Superior temporal gyrus (tissue), 1 donor: ENCODE data around the gene ITPKB.
"Not testable (repeated sequence)": the region's sequence is repeated elsewhere in the genome, so short reads cannot be mapped to it uniquely, and the experiment has no call there.

Experiments used
- DNase-seq: peaks from one replicate; pipeline ENCODE4 v3.0.0-alpha.2; 2016; ENCODE audit errors: extremely low spot score

ITPKB gene

DNA sequence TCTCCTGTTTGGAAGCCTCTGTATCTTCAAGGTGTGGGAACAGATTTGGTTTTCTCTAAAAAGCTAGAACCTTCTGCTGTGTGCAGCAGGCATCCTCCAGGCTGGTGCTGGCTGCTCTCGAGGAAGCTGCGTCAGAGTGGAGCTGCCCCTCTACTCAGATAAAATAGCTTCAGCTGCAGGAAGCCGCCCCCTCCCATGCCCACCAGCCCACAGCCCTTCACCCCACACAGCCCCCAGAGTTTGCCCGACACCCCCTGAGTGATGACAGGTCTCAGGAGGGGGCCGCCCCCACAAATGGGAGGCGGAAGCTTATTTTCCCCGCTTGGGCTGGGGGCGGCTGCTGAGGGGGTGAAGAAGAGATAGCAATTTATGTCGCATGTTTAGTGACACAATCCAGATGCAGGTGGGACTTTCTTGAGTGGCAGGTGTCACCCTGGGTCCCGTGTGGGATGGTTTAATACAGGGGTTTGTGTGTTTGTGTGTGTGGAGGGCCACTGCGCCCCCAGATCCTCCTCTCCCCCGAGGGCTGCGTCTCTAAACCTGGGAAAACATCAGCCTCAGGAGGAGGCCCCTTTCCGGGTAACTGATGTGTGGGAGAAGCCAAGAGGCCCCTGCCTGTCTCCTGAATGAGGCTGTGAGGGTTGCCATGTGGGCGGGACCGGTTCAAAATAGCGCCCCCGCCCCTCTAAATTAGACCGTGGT is 135.1 kb downstream of the ITPKB start:
- DNase-seq, result no peak

DNA sequence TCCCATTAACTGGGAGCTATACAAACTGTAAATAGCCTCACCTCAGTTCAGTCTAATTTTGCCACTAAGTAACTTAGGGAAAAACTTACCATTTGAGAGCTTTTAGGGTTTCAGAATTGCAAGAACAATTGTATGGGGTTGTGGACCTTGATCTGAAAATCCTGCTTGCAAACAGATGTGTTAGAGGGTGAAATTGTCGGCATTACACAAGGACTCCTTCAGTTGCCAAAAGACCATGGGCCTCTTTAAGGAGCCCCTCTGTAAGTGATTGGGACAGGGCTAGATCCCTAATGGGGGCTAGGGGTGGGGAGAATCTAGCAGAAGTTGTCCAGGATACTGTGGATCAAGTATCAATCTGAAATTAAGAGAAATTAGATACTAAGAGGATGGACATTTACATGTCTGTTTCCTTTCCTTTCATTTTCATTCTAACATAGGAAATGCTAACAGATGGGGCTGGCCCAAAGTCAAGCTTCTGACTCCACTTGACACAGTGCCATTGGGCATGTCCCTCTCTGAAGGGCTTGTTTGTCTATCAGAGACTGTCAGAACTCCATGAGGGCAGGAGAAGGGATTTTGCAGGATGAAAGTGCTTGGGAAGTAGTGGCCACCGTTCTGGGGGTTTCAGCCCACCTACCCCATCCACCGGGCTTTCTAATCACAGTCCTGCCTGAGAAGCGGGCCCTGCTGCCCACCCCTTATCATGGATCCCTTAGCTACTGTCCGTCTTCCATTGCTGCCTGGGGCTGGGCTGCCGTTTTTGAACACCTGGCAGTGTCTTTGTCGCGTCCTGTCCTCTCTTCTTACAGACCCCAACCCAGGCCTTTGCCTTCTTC is 135.8 kb downstream of the ITPKB start:
- peak; percentile 87 for DNase-seq

DNA sequence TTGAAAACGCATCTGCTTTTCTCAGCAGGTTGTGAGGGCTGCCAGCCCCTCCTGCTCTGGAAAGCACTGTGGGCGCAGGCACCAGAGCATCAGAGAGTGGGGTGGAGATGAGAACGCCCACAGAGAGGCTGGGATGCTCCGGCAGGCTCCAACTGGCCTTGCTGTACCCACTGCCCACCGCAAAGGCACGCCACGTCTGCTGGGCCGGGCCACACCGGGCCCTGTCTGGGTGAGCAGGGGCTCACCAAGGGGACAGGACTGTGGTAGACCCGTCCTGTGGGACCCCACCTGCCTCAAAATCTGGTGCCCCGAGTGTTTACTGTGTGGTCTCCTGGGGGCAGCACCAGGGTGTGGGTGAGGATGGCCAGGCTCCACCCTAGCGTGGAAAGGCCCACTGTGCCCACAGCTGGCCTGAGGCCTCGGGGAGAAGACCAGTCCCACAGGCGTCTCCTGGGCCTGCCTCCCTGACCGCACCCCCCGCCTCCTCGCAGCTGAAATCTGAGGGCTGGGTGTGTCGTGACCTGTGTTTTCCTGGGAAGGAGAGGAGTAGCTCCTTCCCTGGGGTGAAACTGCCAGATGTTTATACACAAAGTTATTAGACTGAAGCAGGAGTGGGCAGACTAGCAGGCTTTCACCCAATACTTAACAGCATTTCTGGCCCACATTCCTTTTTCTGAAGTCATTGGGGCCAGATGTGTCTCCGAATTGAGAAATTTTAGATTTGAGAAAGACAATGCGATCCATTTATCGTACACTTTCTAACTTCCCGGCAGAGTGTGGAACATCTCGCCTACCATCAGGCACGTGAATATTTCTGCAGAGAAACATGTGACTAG is 136.7 kb downstream of the ITPKB start:
- no peak for DNase-seq

DNA sequence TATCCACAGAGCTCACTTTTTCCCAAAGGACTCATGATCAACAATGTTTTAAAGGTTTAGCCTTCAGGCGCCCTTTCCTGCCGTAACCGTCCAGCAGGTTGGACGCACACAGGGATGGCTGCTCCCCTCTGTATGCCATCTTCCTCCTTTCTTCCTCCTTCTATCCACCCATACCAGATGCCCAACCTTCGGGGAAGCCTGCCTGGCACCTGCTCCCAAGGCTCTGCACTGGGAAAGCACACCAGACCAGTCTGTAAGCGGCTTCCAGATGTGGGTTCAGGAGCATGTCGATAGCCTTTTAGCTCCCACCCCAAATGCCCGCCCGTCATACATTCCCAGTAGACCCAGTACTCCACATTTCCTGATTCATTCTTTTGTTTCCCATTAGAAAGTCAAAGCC is 137.6 kb downstream of the ITPKB start:
- DNase-seq, result no peak

DNA sequence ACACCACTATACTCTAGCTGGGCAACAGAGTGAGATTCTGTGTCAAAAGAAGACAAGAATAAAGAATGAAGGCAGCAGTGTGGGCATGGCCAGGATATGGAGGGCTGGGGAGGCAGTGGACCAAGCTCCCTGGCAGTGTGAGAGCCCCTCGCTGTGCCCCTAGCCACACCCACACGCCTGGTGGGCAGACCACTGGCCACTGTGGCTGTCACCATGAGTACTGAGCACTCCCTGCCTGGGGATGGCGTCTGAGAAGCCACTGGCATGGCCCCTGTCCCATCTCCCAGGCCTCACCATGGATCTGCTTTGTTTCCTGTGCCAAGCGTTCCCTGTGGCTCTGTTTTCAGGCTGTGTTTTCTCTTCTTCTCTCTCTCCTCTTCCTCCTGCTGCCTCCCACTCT is 138.8 kb downstream of the ITPKB start:
- no peak for DNase-seq

DNA sequence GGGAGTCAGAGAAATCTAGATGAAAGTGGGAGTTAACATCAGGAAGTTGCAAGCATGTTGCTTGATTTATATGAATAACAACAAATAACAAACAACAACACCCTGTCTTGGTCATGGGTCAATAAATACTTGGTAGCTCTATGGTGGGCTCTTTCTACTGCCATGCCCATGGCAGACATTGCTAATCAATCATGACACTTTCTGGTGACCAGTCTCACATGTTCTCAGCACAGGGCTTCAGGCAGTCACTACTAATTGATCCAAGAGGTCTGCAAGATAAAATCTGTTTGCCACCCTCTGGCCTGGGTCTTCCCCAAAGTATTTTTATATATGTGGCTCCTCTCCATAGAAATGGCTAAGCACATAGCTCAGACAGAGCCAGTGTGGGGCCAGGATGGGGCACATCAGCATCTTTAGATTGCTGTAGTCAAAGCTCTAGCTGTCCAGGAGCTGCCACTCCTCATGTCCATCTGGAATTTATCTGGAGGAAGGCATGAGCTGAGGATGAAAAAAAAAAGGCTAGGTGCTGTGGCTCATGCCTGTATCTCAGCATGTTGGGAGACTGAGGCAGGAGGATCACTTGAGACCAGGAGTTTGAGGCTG is 139.3 kb downstream of the ITPKB start:
- no peak for DNase-seq

DNA sequence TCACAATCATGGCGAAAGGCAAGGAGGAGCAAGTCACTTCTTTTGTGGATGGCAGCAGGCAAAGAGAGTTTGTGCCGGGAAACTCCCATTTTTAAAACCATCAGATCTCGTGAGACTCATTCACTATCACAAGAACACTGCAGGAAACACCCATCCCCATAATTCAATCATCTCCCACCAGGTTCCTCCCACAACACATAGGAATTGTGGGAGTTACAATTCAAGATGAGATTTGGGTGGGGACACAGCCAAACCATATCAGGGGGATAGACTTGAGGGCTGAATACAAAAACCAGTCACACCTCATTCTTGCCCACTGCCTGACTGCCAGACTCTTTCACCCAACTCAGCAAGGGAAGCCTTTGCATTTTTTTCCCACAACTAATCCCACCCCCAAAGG is 140.1 kb downstream of the ITPKB start:
- not testable (repeated sequence) for DNase-seq

DNA sequence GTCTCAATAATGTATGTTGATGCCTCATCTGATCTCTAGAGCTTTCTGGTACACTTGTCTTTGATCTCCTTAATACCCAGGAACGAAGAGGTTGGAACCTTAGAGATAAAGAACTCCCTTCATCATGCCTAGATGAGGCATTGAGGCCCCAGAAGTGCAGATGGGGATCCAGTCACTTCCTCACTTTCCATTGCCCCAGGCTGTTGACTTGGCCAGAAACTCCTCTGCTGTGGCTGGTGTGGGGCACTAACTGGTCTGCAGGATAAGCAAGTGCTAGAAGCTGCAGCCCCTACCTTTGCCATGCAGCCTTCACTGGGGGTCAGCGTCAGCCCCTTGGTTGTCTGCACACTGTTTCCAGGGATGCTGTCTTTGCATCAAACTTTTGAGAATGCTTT is 140.6 kb downstream of the ITPKB start:
- no peak for DNase-seq

DNA sequence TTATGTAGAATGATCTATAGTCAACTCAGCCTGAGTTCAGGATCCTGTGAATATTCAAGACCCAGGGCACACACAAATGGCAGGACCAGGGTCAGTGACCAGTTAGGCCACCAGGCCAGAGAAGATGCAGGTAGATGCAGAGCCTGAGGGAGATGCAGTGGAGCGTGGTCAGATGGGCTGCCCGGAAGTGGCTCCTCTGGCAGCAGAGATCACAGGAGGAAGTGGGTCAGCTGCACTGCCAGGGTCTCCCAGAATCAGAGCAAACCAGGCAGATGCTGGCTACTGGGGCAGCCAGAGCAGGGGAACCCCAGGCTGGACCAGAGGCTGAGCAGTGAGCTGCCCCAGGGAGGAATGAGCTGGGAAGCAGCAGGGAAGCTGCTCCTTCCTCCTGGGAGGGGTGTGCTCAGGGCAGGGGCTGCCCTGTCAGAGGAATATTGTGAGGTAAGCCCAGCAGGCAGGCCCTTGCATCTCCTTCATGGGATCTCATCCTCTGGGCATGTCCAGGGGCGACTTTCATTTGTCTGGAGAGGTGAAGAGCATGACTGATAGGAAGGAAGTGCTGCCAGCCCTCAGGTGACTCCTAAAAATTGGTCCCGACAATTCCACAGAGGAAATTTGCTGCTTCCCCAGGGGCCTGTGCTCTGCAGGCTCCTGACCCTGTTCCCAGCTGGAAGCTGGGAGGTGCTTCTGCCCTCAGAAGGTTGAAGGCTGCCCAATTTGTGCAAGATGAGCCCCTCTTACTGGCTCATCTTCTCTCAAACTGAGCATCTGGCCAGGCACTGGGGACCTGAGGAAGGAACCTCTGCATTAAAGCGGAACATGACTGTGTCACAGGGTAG is 141.2 kb downstream of the ITPKB start:
- no peak for DNase-seq

DNA sequence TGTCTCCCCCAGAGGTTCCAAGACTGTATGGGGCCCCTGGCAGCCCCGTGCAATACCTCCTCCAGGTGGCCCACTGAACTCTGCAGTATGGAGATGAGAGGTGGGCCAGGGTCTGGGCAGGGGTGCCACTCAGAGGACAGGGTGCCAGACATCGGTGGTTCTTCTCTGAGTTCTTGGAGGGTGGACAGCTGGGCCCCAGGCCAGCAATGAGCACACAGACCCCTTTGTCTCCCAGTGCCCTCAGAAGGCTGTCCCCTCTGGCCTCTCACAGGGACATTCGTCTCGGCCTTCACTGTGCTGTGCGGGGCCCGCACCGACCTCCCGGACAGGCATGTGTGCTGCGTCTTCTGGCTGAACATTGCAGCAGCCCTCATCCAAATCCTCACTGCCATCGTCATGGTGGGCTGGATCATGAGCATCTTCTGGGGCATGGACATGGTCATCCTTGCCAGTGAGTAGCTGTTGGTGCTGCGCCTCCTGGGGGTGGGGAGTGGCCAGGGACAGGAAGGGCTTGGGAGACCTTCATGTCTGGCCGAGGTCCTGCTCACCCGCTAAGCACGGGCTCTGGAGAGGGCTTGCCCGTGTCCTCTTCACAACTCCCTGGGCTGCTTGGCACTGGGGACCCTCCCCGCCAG is 142.4 kb downstream of the ITPKB start:
- no peak for DNase-seq

DNA sequence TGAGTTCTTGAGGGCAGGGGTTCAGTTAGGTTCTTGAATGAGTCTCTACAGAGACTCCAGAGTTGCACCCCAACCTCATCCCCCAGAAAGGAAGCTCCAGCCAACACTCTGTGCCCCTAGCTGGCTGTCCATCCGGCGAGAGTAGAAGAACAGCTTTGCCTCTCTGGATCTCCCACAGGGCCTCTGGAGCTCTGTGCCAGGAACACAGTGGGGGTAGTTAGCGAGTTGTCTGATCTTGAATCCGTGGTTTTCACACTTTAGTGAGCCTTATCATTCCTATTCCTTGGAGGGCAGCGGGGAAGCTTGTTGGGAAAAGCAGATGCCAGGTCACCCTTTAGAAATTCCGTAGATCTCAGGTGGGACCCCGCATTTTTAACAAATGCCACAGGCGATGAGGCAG is 145.5 kb downstream of the ITPKB start:
- DNase-seq, result no peak

DNA sequence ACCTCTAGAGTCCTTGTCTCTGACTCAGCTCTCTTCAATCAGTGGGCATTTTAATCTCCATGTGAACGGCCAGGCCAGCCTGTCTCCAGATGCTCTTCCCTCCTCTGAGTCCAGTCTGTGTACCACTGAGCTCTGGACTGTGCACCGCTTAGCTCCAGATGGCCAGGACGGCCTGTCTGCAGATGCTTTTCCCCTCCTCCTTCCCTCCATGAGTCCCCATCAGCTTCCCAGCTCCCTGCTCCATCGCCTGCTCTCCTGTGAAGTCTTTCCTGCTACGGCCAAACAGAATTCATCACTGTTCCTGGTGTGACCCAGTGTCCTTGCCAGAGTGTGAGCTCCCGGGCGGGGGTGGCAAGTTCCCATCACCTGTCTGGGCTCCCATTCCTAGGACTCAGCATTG is 148.5 kb downstream of the ITPKB start:
- DNase-seq, result no peak

DNA sequence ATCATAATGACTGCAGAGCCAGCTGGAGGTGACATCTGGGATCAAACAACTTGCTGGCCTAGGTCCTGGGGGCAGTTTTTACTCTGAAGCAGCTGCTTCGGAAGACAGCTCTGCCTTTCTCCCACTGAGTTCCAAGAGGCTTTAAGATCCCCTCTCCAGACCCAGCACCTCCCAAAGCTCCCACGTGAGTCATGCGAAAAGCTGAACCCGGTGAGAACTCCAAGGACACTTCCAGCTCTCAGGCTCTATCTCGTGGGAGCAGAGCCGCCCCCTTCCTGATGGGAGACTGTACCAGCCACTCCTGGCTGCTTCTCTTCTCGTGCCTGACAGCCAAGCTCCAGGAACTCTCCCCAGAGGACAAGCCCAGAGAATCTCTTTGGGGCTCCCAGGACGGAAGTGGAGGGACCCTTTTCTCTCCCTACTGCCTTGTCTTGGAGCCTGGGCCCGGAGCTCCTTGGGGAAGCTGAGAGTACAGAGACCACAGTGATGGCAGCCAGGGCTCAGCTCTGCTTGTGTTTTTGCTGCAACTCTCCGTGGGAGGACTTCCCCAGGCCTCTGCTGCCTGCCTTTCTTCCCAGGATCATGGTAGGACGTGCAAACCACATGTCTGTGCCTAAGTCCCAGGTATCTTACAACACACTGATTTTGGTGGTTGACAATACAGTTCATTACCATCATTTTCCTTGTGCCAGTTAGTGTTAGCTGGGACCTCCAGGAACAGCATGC is 149.9 kb downstream of the ITPKB start:
- DNase-seq, result no peak

DNA sequence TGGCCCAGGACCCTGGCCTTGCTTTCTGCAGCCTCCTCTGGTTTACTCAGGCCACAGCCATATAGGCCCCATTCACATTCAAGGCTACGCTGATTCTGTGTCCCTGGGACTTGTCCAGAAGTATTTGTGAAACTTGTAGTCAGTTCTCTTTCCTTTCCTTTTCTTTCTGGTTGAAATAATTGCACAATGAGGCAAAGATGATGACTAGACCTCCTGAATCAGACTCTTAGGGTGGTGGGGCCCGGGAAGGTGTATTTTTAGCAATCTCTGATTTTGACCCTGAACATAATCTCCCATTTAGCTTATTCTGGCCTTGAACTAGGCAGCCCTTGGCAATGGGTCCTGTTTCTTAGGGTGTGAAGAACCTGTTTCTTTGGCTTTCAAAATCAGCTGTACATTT is 150.6 kb downstream of the ITPKB start:
- no peak for DNase-seq

DNA sequence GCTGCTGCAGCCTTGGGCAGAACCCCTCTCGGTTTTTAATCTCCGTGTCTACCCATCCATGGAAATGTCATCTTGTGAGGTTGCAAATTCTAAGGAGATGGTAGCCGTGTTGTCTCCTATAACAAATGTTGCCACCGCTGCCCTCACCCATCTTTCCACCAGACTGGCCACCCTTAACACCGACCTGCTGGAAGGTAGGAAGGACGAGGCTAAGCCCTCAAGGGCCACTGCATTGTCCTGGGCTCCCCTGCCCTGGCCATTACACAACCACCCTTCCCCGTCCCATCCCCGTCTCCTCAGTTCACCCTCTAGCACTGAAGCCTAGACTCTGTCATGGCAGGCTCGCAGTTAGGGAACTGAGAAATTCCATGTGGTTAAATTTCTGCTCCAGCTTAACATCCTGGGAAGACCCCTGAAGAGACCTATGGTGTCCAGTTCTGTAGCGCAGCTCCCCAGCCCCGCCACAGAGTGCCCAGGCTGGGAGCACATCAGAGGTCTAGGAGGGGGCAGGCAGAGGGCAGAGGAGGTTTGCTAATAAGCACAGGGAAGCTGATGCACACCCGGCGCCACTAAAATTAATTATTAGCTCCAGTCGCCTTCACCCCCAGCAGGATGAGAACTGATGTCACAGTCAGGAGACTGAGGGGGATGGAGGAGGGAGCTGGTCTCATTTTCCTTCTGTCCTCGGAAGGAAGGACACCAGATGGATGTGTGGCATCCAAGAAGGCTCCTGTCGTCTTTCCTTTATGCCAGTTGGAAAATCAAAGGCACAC is 152.2 kb downstream of the ITPKB start:
- DNase-seq, result no peak

DNA sequence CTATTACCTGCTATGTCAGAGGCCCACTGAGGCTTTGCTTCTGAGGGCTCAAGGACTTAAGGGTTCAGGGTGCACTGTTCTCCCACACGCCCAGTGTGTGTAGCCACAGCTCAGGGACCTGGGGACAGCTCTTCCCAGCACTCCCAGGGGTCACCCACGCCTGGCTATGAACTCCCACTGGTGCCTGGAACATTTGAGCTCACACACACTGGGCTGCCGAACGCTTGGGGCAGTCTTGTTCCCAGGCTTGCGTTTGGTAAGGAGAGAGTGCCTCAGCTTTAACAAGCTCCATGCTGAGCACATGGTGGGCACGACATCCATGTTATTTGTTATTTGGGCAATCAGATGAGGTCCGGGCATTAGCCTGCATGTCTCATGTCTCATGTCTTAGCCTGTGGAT is 153.0 kb downstream of the ITPKB start:
- no peak for DNase-seq

DNA sequence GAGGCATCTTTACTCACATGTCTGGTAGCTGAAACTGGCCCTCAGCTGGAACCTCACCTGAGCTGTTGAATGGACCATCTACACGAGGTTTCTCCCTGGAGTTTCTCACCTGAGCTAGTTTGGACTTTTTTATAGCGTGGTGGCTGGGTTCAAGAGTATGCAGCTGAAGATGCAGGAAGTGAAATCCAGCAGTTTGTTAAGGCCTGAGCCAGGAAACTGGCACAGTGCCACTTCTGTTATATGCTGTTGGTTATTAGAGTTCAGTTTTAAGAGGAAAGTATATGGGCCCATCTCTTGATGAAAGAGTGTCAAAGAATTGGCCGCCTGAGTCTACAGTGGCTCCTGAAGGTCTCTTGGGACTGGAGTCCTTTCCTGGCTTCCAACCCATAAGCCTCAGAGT is 154.9 kb downstream of the ITPKB start:
- DNase-seq, result no peak

DNA sequence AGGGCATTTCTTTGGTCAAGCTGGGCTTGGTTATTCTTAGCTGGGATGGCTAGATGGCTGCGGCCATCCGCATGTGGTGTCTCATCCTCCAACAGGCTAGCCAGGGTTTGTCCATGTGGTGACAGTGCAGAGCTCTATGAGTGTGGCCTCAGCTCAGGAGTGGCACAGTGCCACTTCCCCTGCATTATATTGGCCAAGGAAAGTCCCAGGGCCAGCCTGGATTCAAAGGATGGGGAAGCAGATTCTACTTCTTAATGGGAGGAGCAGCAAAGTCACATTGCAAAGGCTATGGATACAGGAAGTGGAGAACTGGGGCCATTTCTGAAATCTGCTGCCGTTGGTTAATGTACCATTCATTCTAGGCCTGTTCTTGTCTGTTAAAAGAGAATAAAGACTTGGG is 156.1 kb downstream of the ITPKB start:
- DNase-seq, result no peak
